NCI-H1417 (cell line): Measurements from ENCODE around the gene EML4.
"Not testable (repeated sequence)": the region's sequence is repeated elsewhere in the genome, so short reads cannot be mapped to it uniquely, and the experiment has no call there.

ENCODE experiments used
- DNase-seq, 3 experiments: peaks; one replicate each; lab custom pipeline; 2025; lab: John Stamatoyannopoulos, UW

The EML4 gene

GRCh38 chr2:42171396-42171980, 2.3 kb downstream of the EML4 start:
- peak in 2 of 3 experiments; percentile 26 to 48 for DNase-seq

- DNase-seq: no peak
Observed at GRCh38 chr2:42172020-42172419, 2.9 kb downstream of the EML4 start.

GRCh38 chr2:42172566-42172965, 3.4 kb downstream of the EML4 start:
- no peak for DNase-seq

GRCh38 chr2:42173467-42173866, 4.3 kb downstream of the EML4 start:
- not testable (repeated sequence) for DNase-seq

- DNase-seq: no peak
Observed at GRCh38 chr2:42176992-42177738, 8.0 kb downstream of the EML4 start.

GRCh38 chr2:42178335-42178734, 9.2 kb downstream of the EML4 start:
- DNase-seq: no peak

- DNase-seq: no peak
Observed at GRCh38 chr2:42180300-42180699, 11.1 kb downstream of the EML4 start.

- peak in 2 of 3 experiments; percentile 30 to 71 for DNase-seq
Observed at GRCh38 chr2:42182654-42183308, 13.6 kb downstream of the EML4 start.

- peak in 1 of 3 experiments; percentile 15 for DNase-seq
Observed at GRCh38 chr2:42183775-42184174, 14.6 kb downstream of the EML4 start.

- no peak for DNase-seq
Observed at GRCh38 chr2:42184346-42184745, 15.2 kb downstream of the EML4 start.

GRCh38 chr2:42185220-42185921, 16.2 kb downstream of the EML4 start:
- no peak for DNase-seq

- DNase-seq: no peak
Observed at GRCh38 chr2:42186366-42186765, 17.2 kb downstream of the EML4 start.

- no peak for DNase-seq
Observed at GRCh38 chr2:42186945-42187632, 17.9 kb downstream of the EML4 start.

GRCh38 chr2:42187886-42188285, 18.7 kb downstream of the EML4 start:
- no peak for DNase-seq

GRCh38 chr2:42189235-42189566, 20.0 kb downstream of the EML4 start:
- no peak for DNase-seq

GRCh38 chr2:42190191-42190590, 21.0 kb downstream of the EML4 start:
- no peak for DNase-seq

GRCh38 chr2:42191285-42192009, 22.3 kb downstream of the EML4 start:
- no peak for DNase-seq

GRCh38 chr2:42192010-42192373, 22.8 kb downstream of the EML4 start:
- no peak for DNase-seq

GRCh38 chr2:42192652-42193566, 23.8 kb downstream of the EML4 start:
- DNase-seq: no peak

- no peak for DNase-seq
Observed at GRCh38 chr2:42193722-42194187, 24.6 kb downstream of the EML4 start.
